HepG2 (cell line): Measurements from ENCODE around the gene RBM12. TPM values are rescaled to one million over a fixed set of nuclear protein-coding genes. Genes with fewer than 3 reads are reported as not detected.
A peak's percentile ranks its signal among the peaks of the same experiment; 100 is the strongest.

Source experiments
- ARHGAP35 ChIP-seq: sonication (generic); formaldehyde crosslinking; IDR thresholded peaks from 2 replicates; pipeline ENCODE4 v1.9.0; 2022; ENCODE audit warnings: mild to moderate bottlenecking, inconsistent platforms, moderate library complexity, missing genetic modification reagents, borderline replicate concordance
- ASH2L ChIP-seq: fragments of 300-600, 200-600 bp; sonication (generic); IDR thresholded peaks from 2 replicates; pipeline ENCODE4 v1.7.0; 2017; ENCODE audit warnings: low read depth, mild to moderate bottlenecking, moderate library complexity, mixed read lengths, low read length; ENCODE audit not compliant: insufficient read length
- GABPB1 ChIP-seq: IDR thresholded peaks from 2 replicates; pipeline ENCODE4 v1.6.1; 2016; ENCODE audit warnings: mild to moderate bottlenecking, missing genetic modification reagents, moderate library complexity, missing compliant biosample characterization
- HOMEZ ChIP-seq: IDR thresholded peaks from 2 replicates; pipeline ENCODE4 v1.6.1; 2016; ENCODE audit warnings: low read depth
- MAF1 ChIP-seq: sonication (generic); formaldehyde crosslinking; IDR thresholded peaks from 2 replicates; pipeline ENCODE4 v1.5.0; 2020; ENCODE audit warnings: missing genetic modification reagents, borderline replicate concordance
- MIER2 ChIP-seq: IDR thresholded peaks from 2 replicates; pipeline ENCODE4 v1.6.1; 2016; ENCODE audit warnings: missing biosample characterization, missing genetic modification reagents
- NBN ChIP-seq: fragments of 450-650 bp; conservative IDR thresholded peaks from 2 replicates; pipeline ENCODE4 v1.6.1; 2017
- NCOR1 ChIP-seq: fragments of 200-600 bp; sonication (generic); IDR thresholded peaks from 2 replicates; pipeline ENCODE4 v1.7.0; 2017; ENCODE audit warnings: antibody characterized with exemption, low read length, borderline replicate concordance
- POLR2G ChIP-seq: fragments of 200-400 bp; formaldehyde crosslinking; IDR thresholded peaks from 2 replicates; pipeline ENCODE4 v1.6.1; 2018; ENCODE audit warnings: mild to moderate bottlenecking, low read depth, low read length, moderate library complexity
- PRPF4 ChIP-seq: fragments of 200-400 bp; formaldehyde crosslinking; IDR thresholded peaks from 2 replicates; pipeline ENCODE4 v1.6.1; 2016; ENCODE audit warnings: low read length, low read depth; ENCODE audit not compliant: poor library complexity, severe bottlenecking
- RELA ChIP-seq: sonication (generic); formaldehyde crosslinking; IDR thresholded peaks from 2 replicates; pipeline ENCODE4 v1.4.0; 2020; ENCODE audit warnings: missing genetic modification reagents
- RFX5 ChIP-seq: IDR thresholded peaks from 2 replicates; pipeline ENCODE4 v1.6.1; 2011; ENCODE audit warnings: low read depth, low read length, improper control_type of control experiment
- RXRA ChIP-seq: sonication (generic); formaldehyde crosslinking; IDR thresholded peaks from 2 replicates; pipeline ENCODE4 v1.5.1; 2020; ENCODE audit warnings: missing genetic modification reagents
- SMAD1 ChIP-seq: sonication (generic); formaldehyde crosslinking; IDR thresholded peaks from 2 replicates; pipeline ENCODE4 v1.4.0; 2020; ENCODE audit warnings: missing genetic modification reagents, low read depth, mild to moderate bottlenecking, borderline replicate concordance
- ZFP91 ChIP-seq: sonication (generic); formaldehyde crosslinking; IDR thresholded peaks from 2 replicates; pipeline ENCODE4 v1.9.0; 2022; ENCODE audit warnings: missing genetic modification reagents, mild to moderate bottlenecking, borderline replicate concordance
- ZFX ChIP-seq: sonication (generic); formaldehyde crosslinking; IDR thresholded peaks from 2 replicates; pipeline ENCODE4 v1.4.0; 2020; ENCODE audit warnings: mild to moderate bottlenecking, low read depth, missing genetic modification reagents, moderate library complexity
- ZNF10 ChIP-seq: sonication (generic); formaldehyde crosslinking; IDR thresholded peaks from 2 replicates; pipeline ENCODE4 v1.4.0; 2020; ENCODE audit warnings: mild to moderate bottlenecking, low read depth, missing genetic modification reagents, borderline replicate concordance
- ZNF652 ChIP-seq: IDR thresholded peaks from 2 replicates; pipeline ENCODE4 v1.6.1; 2016; ENCODE audit warnings: low read depth, borderline replicate concordance
- polyA plus RNA-seq, 8 experiments: library from polyadenylated mRNA; depleted of rRNA in 3 of 8; stranded (reverse) in 7 of 8; unstranded in 1 of 8; fragments of >200 nt; fragmentation: Illumina TruSeq in 4 of 8; extraction: Trizol in 4 of 8; gene quantifications; 2 replicates each; pipeline versions ENCODE4 v1.2.1 to v1.2.3, GENCODE V29; 2011 to 2016; ENCODE audit warnings: low read depth in 4 of 8, missing spikeins in 1 of 8, mixed read lengths in 1 of 8; ENCODE audit not compliant: insufficient read depth in 1 of 8
- total RNA-seq, 5 experiments: library from RNA; depleted of rRNA; stranded (reverse); fragments of >200 nt; fragmentation: Illumina TruSeq; extraction: Trizol; gene quantifications; 2 replicates each; pipeline ENCODE4 v1.2.3, GENCODE V29; 2016; ENCODE audit warnings: low read depth in 1 of 5
- TF ChIP-seq, protein P1 (sequence below): sonication (generic); formaldehyde crosslinking; IDR thresholded peaks from 2 replicates; pipeline ENCODE4 v1.8.1; 2022; ENCODE audit warnings: mild to moderate bottlenecking, missing genetic modification reagents
- TF ChIP-seq, protein P2 (sequence below): sonication (generic); formaldehyde crosslinking; IDR thresholded peaks from 2 replicates; pipeline ENCODE4 v1.4.0; 2020; ENCODE audit warnings: missing genetic modification reagents
- TF ChIP-seq, protein P3 (sequence below): sonication (generic); formaldehyde crosslinking; IDR thresholded peaks from 2 replicates; pipeline ENCODE4 v1.4.0; 2020; ENCODE audit warnings: missing genetic modification reagents

RBM12 gene
- total and polyA plus RNA-seq, 2 of the 13 experiments (the other 11 are each of a cell fraction or from before 2014, with no cell fraction given): 97.9 to 104 TPM

DNA sequence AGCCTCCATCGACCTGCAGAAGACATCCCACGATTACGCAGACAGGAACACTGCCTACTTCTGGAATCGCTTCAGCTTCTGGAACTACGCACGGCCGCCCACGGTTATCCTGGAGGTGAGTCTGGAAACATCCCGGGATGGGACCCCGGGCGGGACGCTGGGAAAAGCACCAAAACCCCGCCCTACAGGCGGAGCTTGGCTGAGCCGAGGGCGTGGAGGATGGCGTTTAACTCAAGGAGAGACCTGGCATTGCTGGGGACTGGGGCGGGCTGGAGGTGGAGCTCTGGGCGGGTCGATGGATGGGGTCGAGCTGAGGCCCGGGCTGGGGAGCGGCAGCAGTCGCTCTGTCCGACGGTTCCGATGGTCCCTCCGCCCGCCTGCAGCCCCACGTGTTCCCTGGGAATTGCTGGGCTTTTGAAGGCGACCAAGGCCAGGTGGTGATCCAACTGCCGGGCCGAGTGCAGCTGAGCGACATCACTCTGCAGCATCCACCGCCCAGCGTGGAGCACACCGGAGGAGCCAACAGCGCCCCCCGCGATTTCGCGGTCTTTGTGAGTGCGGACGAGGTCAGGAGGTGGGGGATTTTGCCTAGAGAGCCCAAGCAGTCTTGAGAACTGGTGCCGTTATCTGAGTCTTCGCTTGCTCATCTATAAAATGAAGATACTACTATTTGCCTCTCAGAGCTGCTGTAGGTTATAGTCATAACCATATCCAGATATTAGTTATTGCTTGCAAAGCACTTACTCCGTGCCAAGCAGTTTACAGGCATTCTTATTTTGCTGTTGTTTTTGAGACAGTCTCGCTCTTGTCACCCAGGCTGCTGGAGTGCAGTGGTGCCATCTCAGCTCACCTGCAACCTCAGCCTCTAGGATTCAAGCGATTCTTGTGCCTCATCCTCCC lies 45.3 kb downstream of the RBM12 start (continued):
- TF ChIP-seq, protein P1, sequence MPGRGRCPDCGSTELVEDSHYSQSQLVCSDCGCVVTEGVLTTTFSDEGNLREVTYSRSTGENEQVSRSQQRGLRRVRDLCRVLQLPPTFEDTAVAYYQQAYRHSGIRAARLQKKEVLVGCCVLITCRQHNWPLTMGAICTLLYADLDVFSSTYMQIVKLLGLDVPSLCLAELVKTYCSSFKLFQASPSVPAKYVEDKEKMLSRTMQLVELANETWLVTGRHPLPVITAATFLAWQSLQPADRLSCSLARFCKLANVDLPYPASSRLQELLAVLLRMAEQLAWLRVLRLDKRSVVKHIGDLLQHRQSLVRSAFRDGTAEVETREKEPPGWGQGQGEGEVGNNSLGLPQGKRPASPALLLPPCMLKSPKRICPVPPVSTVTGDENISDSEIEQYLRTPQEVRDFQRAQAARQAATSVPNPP (CRISPR knock-in tag): peak; percentile 88
- no peak for TF ChIP-seq ZNF10
- TF ChIP-seq RFX5: peak; percentile 18; the same call in 1 of the 2 replicates
- TF ChIP-seq ARHGAP35 (CRISPR knock-in tag): peak; percentile 98
- no peak for TF ChIP-seq ZNF652
- peak; percentile 83 for TF ChIP-seq GABPB1
- TF ChIP-seq HOMEZ (CRISPR knock-in tag): peak; percentile 65
- no peak for TF ChIP-seq MIER2
- peak; percentile 85 for TF ChIP-seq ZFX (CRISPR knock-in tag)
- peak; percentile 62; the same call in 1 of the 2 replicates for TF ChIP-seq MAF1 (CRISPR knock-in tag)
- TF ChIP-seq SMAD1 (CRISPR knock-in tag): peak; percentile 85
- TF ChIP-seq NBN: no peak
- peak; percentile 78 for TF ChIP-seq ASH2L
- TF ChIP-seq NCOR1: peak; percentile 16; the same call in 1 of the 2 replicates
- TF ChIP-seq, protein P2, sequence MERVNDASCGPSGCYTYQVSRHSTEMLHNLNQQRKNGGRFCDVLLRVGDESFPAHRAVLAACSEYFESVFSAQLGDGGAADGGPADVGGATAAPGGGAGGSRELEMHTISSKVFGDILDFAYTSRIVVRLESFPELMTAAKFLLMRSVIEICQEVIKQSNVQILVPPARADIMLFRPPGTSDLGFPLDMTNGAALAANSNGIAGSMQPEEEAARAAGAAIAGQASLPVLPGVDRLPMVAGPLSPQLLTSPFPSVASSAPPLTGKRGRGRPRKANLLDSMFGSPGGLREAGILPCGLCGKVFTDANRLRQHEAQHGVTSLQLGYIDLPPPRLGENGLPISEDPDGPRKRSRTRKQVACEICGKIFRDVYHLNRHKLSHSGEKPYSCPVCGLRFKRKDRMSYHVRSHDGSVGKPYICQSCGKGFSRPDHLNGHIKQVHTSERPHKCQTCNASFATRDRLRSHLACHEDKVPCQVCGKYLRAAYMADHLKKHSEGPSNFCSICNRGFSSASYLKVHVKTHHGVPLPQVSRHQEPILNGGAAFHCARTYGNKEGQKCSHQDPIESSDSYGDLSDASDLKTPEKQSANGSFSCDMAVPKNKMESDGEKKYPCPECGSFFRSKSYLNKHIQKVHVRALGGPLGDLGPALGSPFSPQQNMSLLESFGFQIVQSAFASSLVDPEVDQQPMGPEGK: peak; percentile 75
- peak; percentile 89 for TF ChIP-seq RXRA (CRISPR knock-in tag)
- peak; percentile 96 for TF ChIP-seq RELA (CRISPR knock-in tag)
- TF ChIP-seq, protein P3, sequence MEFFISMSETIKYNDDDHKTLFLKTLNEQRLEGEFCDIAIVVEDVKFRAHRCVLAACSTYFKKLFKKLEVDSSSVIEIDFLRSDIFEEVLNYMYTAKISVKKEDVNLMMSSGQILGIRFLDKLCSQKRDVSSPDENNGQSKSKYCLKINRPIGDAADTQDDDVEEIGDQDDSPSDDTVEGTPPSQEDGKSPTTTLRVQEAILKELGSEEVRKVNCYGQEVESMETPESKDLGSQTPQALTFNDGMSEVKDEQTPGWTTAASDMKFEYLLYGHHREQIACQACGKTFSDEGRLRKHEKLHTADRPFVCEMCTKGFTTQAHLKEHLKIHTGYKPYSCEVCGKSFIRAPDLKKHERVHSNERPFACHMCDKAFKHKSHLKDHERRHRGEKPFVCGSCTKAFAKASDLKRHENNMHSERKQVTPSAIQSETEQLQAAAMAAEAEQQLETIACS (CRISPR knock-in tag): 0 out of 2 replicates have a peak, but pooled peaks have one; percentile 38
- TF ChIP-seq PRPF4: no peak
- peak; percentile 91 for TF ChIP-seq ZFP91
- TF ChIP-seq POLR2G: peak; percentile 78
